HCT116 (cell line): Measurements from ENCODE around the gene TNNT2.

Experiments used
- CTCF ChIP-seq, 3 experiments: fragments of 200-600 bp in 1 of 3; sonication (generic) in 1 of 3; IDR thresholded peaks in 2 of 3; conservative IDR thresholded peaks in 1 of 3; 2 replicates each; pipeline ENCODE4 v1.5.1; 2012 to 2017; ENCODE audit warnings: low read depth in 2 of 3, low read length in 2 of 3, antibody characterized with exemption in 1 of 3, borderline replicate concordance in 1 of 3, control low read depth in 1 of 3, mild to moderate bottlenecking in 1 of 3, mixed read lengths in 1 of 3, mixed run types in 1 of 3, moderate library complexity in 1 of 3; ENCODE audit not compliant: insufficient read depth in 1 of 3
- POLR2A ChIP-seq: IDR thresholded peaks from 2 replicates; pipeline ENCODE4 v1.7.0; 2011; ENCODE audit warnings: borderline replicate concordance; ENCODE audit not compliant: insufficient read depth, insufficient read length; ENCODE audit errors: extremely low read depth
- SRF ChIP-seq: IDR thresholded peaks from 2 replicates; pipeline ENCODE4 v1.6.1; 2012; ENCODE audit warnings: low read depth

- no peak for TF ChIP-seq CTCF (IDR thresholded peaks at IDR 0.05 in 2 of 3, conservative IDR thresholded peaks at IDR 0.05 in 1 of 3; ENCODE audit: borderline replicate concordance in 1 of 3, insufficient read depth in 1 of 3, low read depth in 2 of 3, low read length in 2 of 3)
- TF ChIP-seq SRF = no peak
- no peak for TF ChIP-seq POLR2A
Measured at GRCh38 chr1:201350361-201350725, 27.1 kb downstream of the TNNT2 start.
